ENCODE data around the gene LRMDA. TPM values are rescaled to one million over a fixed set of nuclear protein-coding genes. Genes with fewer than 3 reads are reported as not detected.
"Not testable (repeated sequence)": the region's sequence is repeated elsewhere in the genome, so short reads cannot be mapped to it uniquely, and the experiment has no call there.

LRMDA gene
- total RNA-seq, 2 experiments from 2014 or later: not detected

DNA sequence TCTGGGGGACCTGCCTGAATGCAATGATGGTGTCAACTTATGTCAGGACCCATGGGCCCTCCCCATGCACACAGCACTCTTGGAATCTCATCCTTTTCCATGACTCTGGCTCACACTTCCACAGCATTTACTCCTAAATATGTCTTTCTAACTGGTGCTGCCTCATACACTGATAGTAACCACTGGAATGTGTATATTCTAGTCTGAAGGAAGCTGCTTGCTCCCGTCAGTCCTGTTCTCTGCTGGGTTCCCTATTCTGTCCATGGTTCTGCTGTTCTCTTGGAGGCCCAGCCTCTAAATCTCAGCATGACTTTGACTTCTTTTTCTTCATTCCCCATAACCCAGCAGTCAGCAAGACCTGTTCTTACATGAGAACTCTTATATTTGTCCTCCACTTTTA lies 1151.1 kb downstream of the LRMDA start:
- H3K27me3 ChIP-seq (ENCODE audit: control insufficient read depth in 1 of 2, insufficient read depth in 2 of 2, low read length in 2 of 2): no peaks in the 10 kb centered on the region
- H3K36me3 ChIP-seq (ENCODE audit: insufficient read depth, low read length): no peaks in the 10 kb centered on the region
- H3K27ac ChIP-seq (ENCODE audit: low read depth in 1 of 2, low read length in 2 of 2): no peak overlapping the region
- no peak overlapping the region for H3K4me3 ChIP-seq (ENCODE audit: low read length)
- peaks cover 4% of the 10 kb centered on the region for H3K9me3 Mint-ChIP-seq
- H3K4me3 Mint-ChIP-seq: no peak overlapping the region
- POLR2A ChIA-PET: no interaction called here
- CTCF ChIA-PET: no interaction called here
- intact Hi-C loops (cut with DNase I, micrococcal nuclease): no loop called here
- no peaks in the 10 kb centered on the region for H3K4me1 Mint-ChIP-seq (ENCODE audit: low read depth)
- TF ChIP-seq, protein P1, sequence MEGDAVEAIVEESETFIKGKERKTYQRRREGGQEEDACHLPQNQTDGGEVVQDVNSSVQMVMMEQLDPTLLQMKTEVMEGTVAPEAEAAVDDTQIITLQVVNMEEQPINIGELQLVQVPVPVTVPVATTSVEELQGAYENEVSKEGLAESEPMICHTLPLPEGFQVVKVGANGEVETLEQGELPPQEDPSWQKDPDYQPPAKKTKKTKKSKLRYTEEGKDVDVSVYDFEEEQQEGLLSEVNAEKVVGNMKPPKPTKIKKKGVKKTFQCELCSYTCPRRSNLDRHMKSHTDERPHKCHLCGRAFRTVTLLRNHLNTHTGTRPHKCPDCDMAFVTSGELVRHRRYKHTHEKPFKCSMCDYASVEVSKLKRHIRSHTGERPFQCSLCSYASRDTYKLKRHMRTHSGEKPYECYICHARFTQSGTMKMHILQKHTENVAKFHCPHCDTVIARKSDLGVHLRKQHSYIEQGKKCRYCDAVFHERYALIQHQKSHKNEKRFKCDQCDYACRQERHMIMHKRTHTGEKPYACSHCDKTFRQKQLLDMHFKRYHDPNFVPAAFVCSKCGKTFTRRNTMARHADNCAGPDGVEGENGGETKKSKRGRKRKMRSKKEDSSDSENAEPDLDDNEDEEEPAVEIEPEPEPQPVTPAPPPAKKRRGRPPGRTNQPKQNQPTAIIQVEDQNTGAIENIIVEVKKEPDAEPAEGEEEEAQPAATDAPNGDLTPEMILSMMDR (IDR thresholded peaks at IDR 0.05): no peak
- no peaks in the 10 kb centered on the region for H3K36me3 Mint-ChIP-seq (ENCODE audit: low read depth)
- no peak overlapping the region for H3K27ac Mint-ChIP-seq
- DNase-seq: no peak
- no peaks in the 10 kb centered on the region for H3K4me1 ChIP-seq (ENCODE audit: insufficient read depth, low read length)
- ATAC-seq (ENCODE audit: poor library complexity): no peak
- no peaks in the 10 kb centered on the region for H3K9me3 ChIP-seq (ENCODE audit: control insufficient read depth in 1 of 2, insufficient read depth in 1 of 2, low read length in 2 of 2)
- H3K27me3 Mint-ChIP-seq: no peaks in the 10 kb centered on the region

DNA sequence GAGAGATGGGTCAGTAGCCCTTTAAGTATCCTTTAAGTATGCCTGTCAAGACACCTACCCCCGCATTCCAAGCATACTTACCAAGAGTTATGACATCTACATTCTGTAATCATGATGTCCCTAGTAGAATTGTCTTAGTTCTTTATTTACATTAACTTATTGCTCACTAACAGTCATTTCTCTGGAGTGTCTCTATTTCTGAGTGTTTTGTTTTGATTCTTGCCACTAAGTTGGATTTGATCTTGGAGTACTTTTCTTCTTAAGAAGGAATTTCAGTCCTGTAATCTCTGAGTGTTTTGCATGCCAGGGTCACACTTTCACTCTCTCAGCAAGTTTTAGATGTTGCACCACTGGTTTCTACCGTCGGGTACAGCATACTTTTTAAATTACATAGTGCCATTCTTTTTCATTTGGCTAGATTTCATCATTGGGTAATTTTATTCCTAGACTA lies 1152.3 kb downstream of the LRMDA start:
- Histone ChIP-seq H3K4me1 (ENCODE audit: insufficient read depth, low read length) (no peaks in the 10 kb centered on the region), H3K36me3 (ENCODE audit: insufficient read depth, low read length) (no peaks in the 10 kb centered on the region), H3K9me3 (ENCODE audit: control insufficient read depth in 1 of 2, insufficient read depth in 1 of 2, low read length in 2 of 2) (no peaks in the 10 kb centered on the region), H3K27ac (ENCODE audit: low read depth in 1 of 2, low read length in 2 of 2) (no peak overlapping the region), H3K27me3 (ENCODE audit: control insufficient read depth in 1 of 2, insufficient read depth in 2 of 2, low read length in 2 of 2) (no peaks in the 10 kb centered on the region), H3K4me3 (ENCODE audit: low read length) (no peak overlapping the region)
- intact Hi-C loops (cut with DNase I, micrococcal nuclease): no loop called here
- ChIA-PET POLR2A (no interaction called here), CTCF (no interaction called here)
- H3K36me3 Mint-ChIP-seq (ENCODE audit: low read depth): no peaks in the 10 kb centered on the region
- DNase-seq: no peak
- no peak overlapping the region for H3K4me3 Mint-ChIP-seq
- no peaks in the 10 kb centered on the region for H3K27me3 Mint-ChIP-seq
- H3K4me1 Mint-ChIP-seq (ENCODE audit: low read depth): no peaks in the 10 kb centered on the region
- no peaks in the 10 kb centered on the region for H3K9me3 Mint-ChIP-seq
- no peak for ATAC-seq (ENCODE audit: poor library complexity)
- TF ChIP-seq, protein P1 (IDR thresholded peaks at IDR 0.05): no peak
- no peak overlapping the region for H3K27ac Mint-ChIP-seq

DNA sequence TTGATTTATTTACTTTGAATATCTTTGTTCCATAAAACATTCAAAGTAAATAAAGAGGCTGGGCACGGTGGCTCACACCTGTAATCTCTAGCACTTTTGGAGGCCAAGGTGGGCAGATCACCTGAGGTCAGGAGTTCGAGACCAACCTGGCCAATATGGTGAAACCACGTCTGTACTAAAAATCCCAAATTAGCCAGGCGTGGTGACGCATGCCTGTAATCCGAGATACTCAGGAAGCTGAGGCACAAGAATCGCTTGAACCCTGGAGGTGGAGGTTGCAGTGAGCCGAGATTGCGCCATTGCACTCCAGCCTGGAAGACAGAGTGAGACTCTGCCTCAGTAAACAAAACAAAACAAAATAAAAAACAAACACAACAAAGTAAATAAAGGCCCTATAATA lies 1153.0 kb downstream of the LRMDA start:
- POLR2A ChIA-PET; H3K4me1 ChIP-seq (ENCODE audit: insufficient read depth, low read length); H3K9me3 ChIP-seq (ENCODE audit: control insufficient read depth in 1 of 2, insufficient read depth in 1 of 2, low read length in 2 of 2); H3K27me3 ChIP-seq (ENCODE audit: control insufficient read depth in 1 of 2, insufficient read depth in 2 of 2, low read length in 2 of 2); H3K27ac Mint-ChIP-seq; DNase-seq; H3K4me1 Mint-ChIP-seq (ENCODE audit: low read depth); H3K27me3 Mint-ChIP-seq; H3K9me3 Mint-ChIP-seq; CTCF ChIA-PET; H3K4me3 Mint-ChIP-seq; H3K4me3 ChIP-seq (ENCODE audit: low read length); ATAC-seq (ENCODE audit: poor library complexity); H3K36me3 Mint-ChIP-seq (ENCODE audit: low read depth); H3K27ac ChIP-seq (ENCODE audit: low read depth in 1 of 2, low read length in 2 of 2); intact Hi-C loops (cut with DNase I, micrococcal nuclease); H3K36me3 ChIP-seq (ENCODE audit: insufficient read depth, low read length): not testable (repeated sequence)

Small RNA genes within 50 kb of the gene (microRNA-seq; reads per million reads assigned to microRNA genes)
- gene MIR606 (ENCODE audit: borderline microRNAs expressed, borderline replicate concordance): not detected

Other genes with a start within 250 kb of the LRMDA start
- 100 to 1,000 TPM; 141 to 147 TPM for gene VDAC2, start 220.8 kb upstream of the LRMDA start, total RNA-seq
- gene COMTD1, start 195.7 kb upstream of the LRMDA start, total RNA-seq: 10 to 100 TPM in 1 of 2 experiments, 1 to 10 TPM in 1; 9.5 to 10.5 TPM
- under 1 TPM; 0.38 to 0.47 TPM for gene ZNF503, start 29.9 kb upstream of the LRMDA start, total RNA-seq